GM18861 (cell line): ENCODE measurements around the gene ARF1.

Experiments
- ATAC-seq: cut with Tn5 transposase; IDR thresholded peaks from one replicate; pipeline ENCODE4 v1.9.1; 2021; ENCODE audit not compliant: unreplicated experiment

The ARF1 gene

DNA sequence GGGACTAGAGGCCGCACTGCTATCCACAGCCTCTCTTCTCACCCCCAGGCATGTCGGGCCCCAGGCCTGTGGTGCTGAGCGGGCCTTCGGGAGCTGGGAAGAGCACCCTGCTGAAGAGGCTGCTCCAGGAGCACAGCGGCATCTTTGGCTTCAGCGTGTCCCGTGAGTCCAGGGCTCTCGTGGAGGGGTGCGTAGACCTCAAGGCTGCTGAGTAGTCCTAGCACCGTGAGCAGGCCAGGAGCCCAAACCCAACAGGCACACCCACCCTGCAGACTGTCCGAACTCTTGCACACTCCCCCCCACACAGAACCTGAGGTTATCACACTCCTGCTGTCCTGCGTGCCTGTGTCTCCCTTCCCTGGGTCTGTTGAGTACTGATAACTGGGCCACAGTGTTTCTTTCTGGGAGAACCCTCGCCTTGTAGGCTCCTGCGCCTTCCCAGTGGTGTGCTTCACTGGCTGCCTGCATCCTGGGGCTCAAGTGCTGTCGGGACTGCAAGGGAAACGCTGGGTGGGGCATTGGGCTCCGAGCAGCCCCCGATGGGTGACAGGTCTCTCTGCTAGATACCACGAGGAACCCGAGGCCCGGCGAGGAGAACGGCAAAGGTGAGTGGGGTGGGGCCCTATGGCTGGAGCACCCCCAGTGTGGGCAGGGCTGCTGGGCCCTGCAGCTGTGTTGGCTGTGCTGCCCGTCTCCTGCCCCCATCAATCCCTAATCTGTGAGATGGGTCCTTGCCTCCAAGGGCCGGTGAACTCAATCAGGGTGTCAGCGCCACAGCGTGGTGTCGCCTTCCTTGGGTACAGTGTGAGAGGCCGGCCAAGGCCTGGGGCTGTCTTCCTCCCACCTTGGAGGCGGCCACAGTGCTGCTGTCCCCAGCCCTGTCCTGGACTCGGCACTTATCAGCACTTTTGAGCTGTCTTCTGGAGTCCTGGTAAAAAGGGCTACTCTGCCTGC is 63.2 kb downstream of the ARF1 start:
- no peak for ATAC-seq

DNA sequence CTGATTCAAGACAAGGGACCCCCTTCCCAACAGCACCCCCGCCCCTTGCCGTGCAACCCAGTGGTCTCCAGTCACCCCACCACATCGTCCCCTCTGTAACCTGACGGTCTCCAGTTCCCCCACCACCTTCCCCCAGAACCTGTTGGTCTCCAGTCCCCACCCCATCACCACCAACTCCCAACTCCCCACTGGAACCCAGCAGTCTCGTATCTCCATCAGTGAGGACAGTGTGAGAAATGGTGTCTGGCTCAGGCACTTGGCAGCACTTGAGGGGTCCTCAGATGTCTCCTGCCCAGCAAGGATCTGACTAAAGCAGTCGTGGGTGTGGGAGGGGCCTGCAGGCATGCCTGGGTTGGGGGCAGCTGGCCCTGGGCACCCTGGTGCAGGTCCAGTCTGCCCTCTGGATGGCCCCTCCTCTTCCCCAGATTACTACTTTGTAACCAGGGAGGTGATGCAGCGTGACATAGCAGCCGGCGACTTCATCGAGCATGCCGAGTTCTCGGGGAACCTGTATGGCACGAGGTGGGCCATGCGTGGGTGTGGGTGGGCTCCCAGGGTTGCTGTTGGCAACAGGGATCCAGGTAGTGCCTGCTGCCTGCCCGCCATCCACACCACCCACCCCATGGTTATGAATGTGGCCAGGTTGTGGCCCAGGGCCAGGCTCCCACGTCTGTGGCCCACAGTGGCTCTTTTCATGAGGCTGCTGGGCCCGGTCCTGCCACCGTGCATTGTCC is 64.1 kb downstream of the ARF1 start:
- ATAC-seq: no peak

DNA sequence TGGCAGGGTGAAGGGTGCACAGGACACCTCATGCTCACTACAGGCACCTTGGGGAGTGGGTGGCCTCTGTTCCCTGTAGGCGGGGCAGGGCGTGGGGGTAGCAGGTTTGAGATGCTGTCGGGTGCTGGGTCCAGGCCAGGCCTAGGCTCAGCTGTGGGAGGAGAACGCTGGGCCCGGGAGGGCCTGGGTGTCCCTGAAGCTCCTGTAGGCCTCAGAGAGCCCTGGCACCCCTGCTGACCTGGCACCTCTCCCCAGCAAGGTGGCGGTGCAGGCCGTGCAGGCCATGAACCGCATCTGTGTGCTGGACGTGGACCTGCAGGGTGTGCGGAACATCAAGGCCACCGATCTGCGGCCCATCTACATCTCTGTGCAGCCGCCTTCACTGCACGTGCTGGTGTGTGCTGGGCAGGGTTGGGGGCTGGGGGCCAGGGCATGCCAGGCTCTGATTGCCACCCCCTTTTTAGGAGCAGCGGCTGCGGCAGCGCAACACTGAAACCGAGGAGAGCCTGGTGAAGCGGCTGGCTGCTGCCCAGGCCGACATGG is 64.7 kb downstream of the ARF1 start:
- ATAC-seq: no peak

DNA sequence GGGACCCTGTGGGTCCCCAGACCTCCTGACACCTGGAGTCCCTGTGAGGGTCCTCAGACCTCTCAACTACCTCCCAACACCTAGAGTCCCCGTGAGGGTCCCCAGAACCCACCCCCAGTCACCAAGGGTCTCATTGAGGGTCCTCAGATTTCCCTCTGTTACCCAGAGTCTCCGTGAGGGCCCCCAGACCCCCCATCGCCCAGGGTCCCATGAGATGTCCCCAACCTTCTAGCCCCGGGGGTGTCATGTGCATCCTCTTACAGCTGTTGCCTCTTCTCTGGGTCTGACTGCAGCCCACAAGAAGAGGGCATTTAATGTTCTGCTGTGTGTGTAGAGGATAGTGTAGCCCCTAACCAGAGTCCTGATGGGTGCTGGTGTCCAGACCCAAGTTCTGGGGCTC is 65.3 kb downstream of the ARF1 start:
- ATAC-seq: no peak

DNA sequence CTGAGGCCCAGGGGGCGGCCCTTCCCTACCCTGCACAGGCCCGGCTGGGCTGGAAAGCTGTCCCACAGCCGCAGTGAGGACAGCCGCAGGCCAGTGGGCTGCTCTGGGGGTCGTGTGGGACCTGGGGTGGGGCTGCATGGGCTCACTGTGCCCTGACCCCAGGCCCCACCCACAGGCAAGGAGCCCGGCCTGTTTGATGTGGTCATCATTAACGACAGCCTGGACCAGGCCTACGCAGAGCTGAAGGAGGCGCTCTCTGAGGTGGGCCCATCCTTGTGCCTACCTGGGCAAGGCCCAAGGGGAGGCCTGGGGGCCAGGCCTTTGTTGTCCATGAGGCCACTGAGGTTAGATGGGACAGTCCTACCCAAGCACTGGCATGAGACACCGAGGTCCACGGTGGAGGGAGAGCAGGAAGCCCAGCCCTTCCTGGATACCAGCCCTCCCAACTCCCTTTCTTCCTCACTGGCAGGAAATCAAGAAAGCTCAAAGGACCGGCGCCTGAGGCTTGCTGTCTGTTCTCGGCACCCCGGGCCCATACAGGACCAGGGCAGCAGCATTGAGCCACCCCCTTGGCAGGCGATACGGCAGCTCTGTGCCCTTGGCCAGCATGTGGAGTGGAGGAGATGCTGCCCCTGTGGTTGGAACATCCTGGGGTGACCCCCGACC is 65.8 kb downstream of the ARF1 start:
- no peak for ATAC-seq
